ENCODE measurements around the gene RETREG1.

The RETREG1 gene

DNA sequence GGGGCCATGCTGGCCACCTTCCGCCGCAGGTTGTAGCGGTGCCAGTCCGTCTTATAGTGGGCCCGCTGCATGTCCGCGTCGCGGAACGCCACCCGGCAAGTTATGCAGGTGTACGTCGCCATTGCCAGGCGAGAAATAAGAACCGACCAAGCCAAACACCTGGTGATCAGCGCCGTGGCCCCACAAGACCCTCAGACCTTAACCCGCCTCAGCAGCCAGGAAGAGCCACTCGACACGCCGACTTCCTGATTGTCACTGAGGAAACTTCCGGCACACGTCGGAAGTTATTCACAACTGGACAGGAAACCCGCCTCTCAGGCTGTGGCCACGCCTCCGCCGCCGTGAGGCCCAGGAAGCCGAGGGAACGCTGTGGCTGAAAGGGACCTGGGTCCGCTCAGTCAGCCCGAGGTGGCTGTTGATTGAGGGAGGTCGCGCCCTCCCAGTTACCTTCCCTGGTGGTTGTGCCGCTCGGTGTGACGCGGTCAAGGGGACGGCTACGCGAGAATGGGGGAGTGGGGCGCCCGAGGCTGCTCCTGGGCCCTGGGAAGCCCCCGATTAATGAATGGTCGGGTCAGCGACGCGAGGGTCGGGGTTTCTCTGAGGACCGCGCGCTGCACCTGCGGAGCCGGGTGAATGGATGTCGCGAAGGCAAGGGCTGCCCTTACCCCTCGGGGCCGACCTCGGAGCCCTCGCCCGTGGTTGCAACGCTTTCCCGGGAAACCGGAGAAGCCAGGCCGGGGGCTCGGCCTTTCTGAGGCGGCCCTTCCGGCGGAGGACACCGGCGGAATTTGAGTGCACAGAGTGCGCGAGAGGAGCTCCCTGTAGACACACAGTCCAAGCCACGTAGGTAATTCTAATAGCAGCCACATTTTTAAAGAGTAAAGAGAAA lies 151.0 kb downstream of the RETREG1 start, which contains the start of gene ZNF622:
Gene ZNF622 (minus strand): TSS at position 257 of the 889 bp plus-strand sequence. CDS start 135 bp downstream, at position 122.
- Histone ChIP-seq H3K27me3 (ENCODE audit: insufficient read depth, low read length) (no peaks in the 10 kb centered on the region), H2AFZ (ENCODE audit: low read depth, low read length) (peak within 1 kb of the TSS; percentile 70), H3K9me3 (ENCODE audit: low read length) (no peaks in the 10 kb centered on the region), H3K4me3 (ENCODE audit: low read length) (peak within 1 kb of the TSS; percentile 75), H3K36me3 (ENCODE audit: insufficient read depth, low read length) (peaks cover 29% of the 10 kb centered on the region), H3K4me1 (ENCODE audit: insufficient read depth, low read length) (peaks cover 24% of the 10 kb centered on the region)

DNA sequence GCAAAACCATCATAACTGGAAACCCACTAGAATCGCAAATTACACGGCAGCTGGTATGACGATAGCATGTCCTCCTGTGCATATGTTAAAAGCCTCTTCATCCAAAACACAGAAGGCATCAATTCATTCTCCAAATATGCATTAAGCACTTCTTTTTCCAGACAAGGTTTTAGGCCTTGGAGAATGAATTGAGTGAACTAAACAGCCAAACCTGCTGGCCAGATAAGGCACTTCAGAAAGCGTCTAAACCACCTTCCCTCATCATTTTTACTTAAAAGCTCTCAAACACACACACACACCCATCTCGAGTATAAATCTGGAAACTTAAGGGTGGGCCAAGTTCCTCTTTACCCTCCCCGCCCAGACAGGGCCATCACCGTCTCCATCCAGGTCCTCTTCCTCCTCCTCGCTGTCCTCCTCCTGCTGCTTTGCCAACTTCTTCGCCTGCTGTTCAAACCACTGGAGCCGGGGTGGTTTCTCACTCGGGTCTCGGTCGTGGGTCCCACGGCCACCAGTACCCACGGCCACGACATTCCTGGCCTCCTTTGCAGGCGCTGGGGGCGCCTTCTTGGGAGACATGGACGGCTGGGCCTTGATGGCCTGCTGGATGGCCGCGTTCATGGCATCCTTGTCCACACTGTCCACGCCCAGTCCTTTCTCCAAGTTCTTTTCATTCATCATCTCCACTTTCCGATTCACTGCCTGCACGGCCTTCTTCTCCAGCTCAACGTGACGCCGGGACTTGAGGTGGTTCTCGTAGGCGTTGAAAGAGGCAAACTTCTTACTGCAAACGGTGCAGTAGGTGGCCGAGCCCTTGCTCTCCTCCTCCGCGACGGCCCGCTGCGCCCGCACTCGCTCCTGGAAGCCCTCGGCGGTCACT lies 151.9 kb downstream of the RETREG1 start:
- Histone ChIP-seq H2AFZ (ENCODE audit: low read depth, low read length) (peak overlapping the region; percentile 70), H3K27me3 (ENCODE audit: insufficient read depth, low read length) (no peaks in the 10 kb centered on the region)

DNA sequence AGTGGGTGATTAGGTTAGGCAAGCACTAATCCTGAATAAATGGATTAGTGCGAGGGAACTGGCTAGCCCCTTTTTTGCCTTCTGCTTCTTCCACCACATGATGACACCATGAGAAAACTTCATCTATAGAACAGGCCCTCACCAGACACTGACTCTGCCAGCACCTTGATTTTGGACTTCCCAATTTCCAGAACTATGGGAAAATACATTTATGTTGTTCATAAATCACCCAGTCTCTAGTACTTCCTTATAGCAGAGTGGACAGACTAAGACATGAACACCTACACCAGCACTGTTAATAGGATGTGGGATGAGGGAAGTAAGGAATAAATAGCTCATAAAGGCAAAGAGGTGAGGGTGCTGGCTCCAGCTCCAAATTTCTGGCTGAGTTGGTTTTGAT lies 152.6 kb downstream of the RETREG1 start:
- peak overlapping the region; percentile 75 for H3K4me3 ChIP-seq (ENCODE audit: low read length)
- H2AFZ ChIP-seq (ENCODE audit: low read depth, low read length), result no peak overlapping the region
- no peaks in the 10 kb centered on the region for H3K27me3 ChIP-seq (ENCODE audit: insufficient read depth, low read length)
- H3K36me3 ChIP-seq (ENCODE audit: insufficient read depth, low read length), result peaks cover 35% of the 10 kb centered on the region
- H3K9me3 ChIP-seq (ENCODE audit: low read length), result no peaks in the 10 kb centered on the region
- H3K4me1 ChIP-seq (ENCODE audit: insufficient read depth, low read length), result peaks cover 24% of the 10 kb centered on the region

More for the DNA sequence above, 151.9 kb downstream of the RETREG1 start:
- H3K4me1 ChIP-seq (ENCODE audit: insufficient read depth, low read length), result peaks cover 24% of the 10 kb centered on the region
- peak overlapping the region; percentile 75 for H3K4me3 ChIP-seq (ENCODE audit: low read length)
- H3K9me3 ChIP-seq (ENCODE audit: low read length), result no peaks in the 10 kb centered on the region
- H3K36me3 ChIP-seq (ENCODE audit: insufficient read depth, low read length), result peaks cover 35% of the 10 kb centered on the region

DNA sequence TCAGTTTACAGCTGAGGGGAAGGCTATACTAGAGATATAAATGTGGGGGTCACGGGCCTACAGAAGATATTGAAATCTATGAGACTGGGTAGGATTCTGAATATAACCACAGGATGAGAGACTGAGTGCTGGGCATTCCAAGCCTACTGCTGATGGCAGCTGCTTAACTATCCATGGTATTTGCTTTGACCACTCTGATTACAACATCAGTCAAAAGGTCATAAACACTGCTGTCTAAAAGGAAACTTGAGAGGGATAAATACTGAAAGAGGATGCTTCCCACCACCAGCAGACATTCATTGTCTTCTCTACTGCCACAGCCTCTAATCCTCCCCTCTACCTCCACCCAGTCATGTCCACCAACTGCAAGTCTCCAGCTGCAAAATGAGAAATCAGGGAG lies 155.0 kb downstream of the RETREG1 start:
- Histone ChIP-seq H3K4me1 (ENCODE audit: insufficient read depth, low read length) (peaks cover 18% of the 10 kb centered on the region), H2AFZ (ENCODE audit: low read depth, low read length) (no peak overlapping the region), H3K27me3 (ENCODE audit: insufficient read depth, low read length) (no peaks in the 10 kb centered on the region), H3K36me3 (ENCODE audit: insufficient read depth, low read length) (peaks cover 49% of the 10 kb centered on the region), H3K4me3 (ENCODE audit: low read length) (no peak overlapping the region), H3K9me3 (ENCODE audit: low read length) (no peaks in the 10 kb centered on the region)

DNA sequence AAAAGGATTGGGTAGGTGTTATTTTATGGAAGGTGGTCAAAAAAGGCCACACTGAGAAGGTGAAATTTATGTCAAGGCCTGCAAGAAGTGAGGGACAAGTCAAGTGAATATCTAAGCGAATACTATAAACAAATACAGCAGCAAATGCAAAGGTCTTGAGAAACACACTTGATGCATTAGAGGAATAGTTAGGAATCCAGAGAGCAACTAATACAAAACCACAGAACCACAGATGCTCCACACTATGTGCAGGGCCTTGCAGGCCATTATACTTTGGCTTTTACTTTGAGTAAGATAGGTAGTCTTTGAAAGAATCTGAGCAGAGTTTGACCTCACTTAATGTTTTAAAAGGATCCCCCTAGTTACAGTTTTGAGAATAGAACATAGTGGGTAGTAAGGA lies 155.8 kb downstream of the RETREG1 start:
- Histone ChIP-seq H2AFZ (ENCODE audit: low read depth, low read length) (no peak overlapping the region), H3K36me3 (ENCODE audit: insufficient read depth, low read length) (peaks cover 50% of the 10 kb centered on the region), H3K9me3 (ENCODE audit: low read length) (no peaks in the 10 kb centered on the region), H3K4me3 (ENCODE audit: low read length) (no peak overlapping the region), H3K27me3 (ENCODE audit: insufficient read depth, low read length) (no peaks in the 10 kb centered on the region), H3K4me1 (ENCODE audit: insufficient read depth, low read length) (peaks cover 17% of the 10 kb centered on the region)

DNA sequence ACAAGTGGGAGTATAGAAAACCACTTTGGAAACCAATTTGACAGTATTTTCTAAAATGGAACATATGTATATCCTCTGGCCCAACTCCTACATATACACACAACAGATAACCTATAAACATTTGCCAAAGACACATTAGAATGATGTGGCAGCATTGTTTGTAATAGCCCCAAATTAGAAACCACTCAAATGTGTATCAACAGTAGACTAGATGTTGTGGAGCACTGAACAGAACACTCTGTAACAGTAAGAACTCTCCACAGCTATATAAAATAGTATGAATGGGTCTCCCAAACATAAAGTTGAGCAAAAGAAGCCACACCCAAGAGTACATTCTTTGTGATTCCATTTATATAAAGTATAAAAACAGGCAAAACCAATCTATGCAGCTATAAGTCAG lies 157.3 kb downstream of the RETREG1 start:
- no peaks in the 10 kb centered on the region for H3K9me3 ChIP-seq (ENCODE audit: low read length)
- no peak overlapping the region for H3K4me3 ChIP-seq (ENCODE audit: low read length)
- H3K27me3 ChIP-seq (ENCODE audit: insufficient read depth, low read length), result no peaks in the 10 kb centered on the region
- peaks cover 65% of the 10 kb centered on the region for H3K36me3 ChIP-seq (ENCODE audit: insufficient read depth, low read length)
- no peak overlapping the region for H2AFZ ChIP-seq (ENCODE audit: low read depth, low read length)
- peaks cover 10% of the 10 kb centered on the region for H3K4me1 ChIP-seq (ENCODE audit: insufficient read depth, low read length)

DNA sequence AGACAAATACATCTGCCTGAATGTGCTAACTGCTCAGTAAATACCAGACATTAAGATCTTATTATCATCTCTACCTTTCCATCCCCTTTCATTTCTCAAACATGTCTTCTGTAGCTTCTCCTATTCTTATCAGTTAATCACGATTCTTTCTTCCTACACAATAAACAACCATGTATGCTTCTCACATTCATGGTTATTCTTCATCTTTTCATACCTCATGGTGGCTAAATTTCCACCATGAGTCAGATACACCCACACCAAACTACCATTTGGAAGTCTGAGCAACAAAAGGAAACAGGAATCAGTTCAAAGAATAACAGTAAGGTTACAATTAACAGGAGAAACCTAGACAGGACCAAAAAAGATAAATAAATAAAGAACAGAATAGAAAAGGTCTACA lies 158.9 kb downstream of the RETREG1 start:
- H3K4me3 ChIP-seq (ENCODE audit: low read length), result no peak overlapping the region
- no peaks in the 10 kb centered on the region for H3K4me1 ChIP-seq (ENCODE audit: insufficient read depth, low read length)
- H3K9me3 ChIP-seq (ENCODE audit: low read length), result no peaks in the 10 kb centered on the region
- H2AFZ ChIP-seq (ENCODE audit: low read depth, low read length), result no peak overlapping the region
- H3K36me3 ChIP-seq (ENCODE audit: insufficient read depth, low read length), result peaks cover 59% of the 10 kb centered on the region
- H3K27me3 ChIP-seq (ENCODE audit: insufficient read depth, low read length), result no peaks in the 10 kb centered on the region

DNA sequence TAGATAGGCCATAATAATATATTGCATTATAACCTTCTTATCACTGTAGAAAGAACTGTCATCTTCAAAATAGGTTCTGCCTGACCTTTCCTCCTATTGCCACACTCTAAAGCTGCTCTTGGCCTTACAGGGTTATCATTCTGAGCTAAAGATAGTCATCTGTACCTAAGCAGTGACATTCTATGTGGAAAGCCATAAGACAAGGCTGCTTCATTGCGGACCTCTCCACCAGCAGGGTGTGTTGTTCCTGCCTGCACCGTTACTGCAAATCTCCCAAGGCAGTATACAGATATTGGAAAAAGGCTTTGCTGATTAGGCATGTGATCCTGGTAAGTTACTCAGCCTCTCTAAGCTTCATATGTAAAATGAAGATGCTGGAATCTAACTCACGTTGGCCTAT lies 159.3 kb downstream of the RETREG1 start:
- H2AFZ ChIP-seq (ENCODE audit: low read depth, low read length), result no peak overlapping the region
- no peaks in the 10 kb centered on the region for H3K4me1 ChIP-seq (ENCODE audit: insufficient read depth, low read length)
- H3K27me3 ChIP-seq (ENCODE audit: insufficient read depth, low read length), result no peaks in the 10 kb centered on the region
- H3K4me3 ChIP-seq (ENCODE audit: low read length), result no peak overlapping the region
- peaks cover 59% of the 10 kb centered on the region for H3K36me3 ChIP-seq (ENCODE audit: insufficient read depth, low read length)
- H3K9me3 ChIP-seq (ENCODE audit: low read length), result no peaks in the 10 kb centered on the region

DNA sequence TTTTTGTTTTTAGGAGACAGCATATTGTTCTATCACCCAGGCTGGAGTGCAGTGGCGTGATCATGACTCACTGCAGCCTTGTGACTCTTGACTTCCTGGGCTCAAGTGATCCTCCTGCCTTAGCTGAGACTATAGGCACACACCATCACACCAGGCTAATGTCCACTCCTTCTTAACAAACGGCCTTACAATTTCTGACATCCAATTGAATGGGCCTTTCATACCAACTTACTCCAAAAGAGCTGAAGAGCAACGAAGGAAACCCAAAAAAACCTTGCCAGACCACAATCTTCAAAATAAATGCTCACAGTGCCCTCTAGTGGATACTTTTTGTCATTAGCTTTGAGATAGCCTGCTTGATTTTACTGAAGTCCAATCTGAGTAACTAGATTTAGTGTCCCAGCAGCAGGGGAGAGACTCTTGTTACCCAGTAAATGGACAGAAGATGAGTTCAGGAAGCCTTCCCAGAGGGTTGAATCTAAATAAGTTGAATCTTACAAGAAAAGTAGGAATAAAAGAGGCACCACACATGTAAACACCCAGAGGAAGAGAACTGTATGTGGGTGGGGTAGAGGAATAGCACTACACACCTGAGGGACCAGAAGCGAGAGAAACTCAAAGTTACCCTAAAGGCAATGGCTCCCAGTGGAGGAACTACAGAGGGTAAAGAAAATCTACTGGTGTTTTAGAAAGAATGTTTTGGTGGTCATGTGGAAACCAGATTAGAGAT lies 160.5 kb downstream of the RETREG1 start:
- peaks cover 59% of the 10 kb centered on the region for H3K36me3 ChIP-seq (ENCODE audit: insufficient read depth, low read length)
- no peak overlapping the region for H3K4me3 ChIP-seq (ENCODE audit: low read length)
- no peaks in the 10 kb centered on the region for H3K9me3 ChIP-seq (ENCODE audit: low read length)
- H3K27me3 ChIP-seq (ENCODE audit: insufficient read depth, low read length), result no peaks in the 10 kb centered on the region
- H3K4me1 ChIP-seq (ENCODE audit: insufficient read depth, low read length), result no peaks in the 10 kb centered on the region
- no peak overlapping the region for H2AFZ ChIP-seq (ENCODE audit: low read depth, low read length)

DNA sequence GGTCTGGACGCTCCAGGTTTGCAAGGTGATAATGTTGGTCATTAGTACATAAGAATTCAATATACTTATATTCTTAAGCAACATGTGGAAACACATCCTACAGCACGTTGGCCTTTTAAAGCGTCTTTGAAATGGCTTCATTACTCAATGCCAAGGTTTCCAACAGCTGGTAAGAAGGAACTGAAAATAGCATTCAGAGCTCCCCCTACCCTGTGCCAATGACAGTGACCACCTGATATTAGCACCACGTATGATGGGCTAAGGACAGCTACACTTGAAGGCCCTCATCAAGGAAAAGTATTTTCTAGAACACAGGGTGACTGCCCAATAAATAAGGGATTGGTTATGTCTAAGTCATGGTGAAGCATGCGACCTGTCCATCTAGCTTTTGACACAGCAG lies 161.1 kb downstream of the RETREG1 start:
- Histone ChIP-seq H3K4me3 (ENCODE audit: low read length) (no peak overlapping the region), H3K27me3 (ENCODE audit: insufficient read depth, low read length) (no peaks in the 10 kb centered on the region), H3K9me3 (ENCODE audit: low read length) (no peaks in the 10 kb centered on the region), H2AFZ (ENCODE audit: low read depth, low read length) (no peak overlapping the region), H3K36me3 (ENCODE audit: insufficient read depth, low read length) (peaks cover 59% of the 10 kb centered on the region), H3K4me1 (ENCODE audit: insufficient read depth, low read length) (no peaks in the 10 kb centered on the region)

DNA sequence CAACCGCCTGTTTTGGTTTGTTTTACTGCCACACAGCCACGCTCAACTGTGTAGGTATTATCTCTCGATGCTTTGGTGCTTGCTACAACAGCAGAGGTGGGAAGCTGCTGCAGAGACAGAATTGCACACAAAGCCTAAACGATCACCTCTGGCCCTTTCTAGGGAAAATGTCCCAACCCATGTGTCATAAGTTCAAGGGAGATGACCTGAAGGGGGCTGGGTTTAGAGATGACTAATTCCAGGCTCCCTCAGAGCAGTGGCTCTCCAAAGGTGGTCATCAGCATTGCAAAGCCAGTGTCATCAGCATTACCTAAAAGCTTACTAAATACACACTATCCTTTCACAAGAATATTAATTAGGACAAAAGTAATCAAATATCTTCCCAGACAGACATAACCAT lies 162.1 kb downstream of the RETREG1 start:
- H3K36me3 ChIP-seq (ENCODE audit: insufficient read depth, low read length), result peaks cover 64% of the 10 kb centered on the region
- H3K9me3 ChIP-seq (ENCODE audit: low read length), result no peaks in the 10 kb centered on the region
- no peak overlapping the region for H2AFZ ChIP-seq (ENCODE audit: low read depth, low read length)

DNA sequence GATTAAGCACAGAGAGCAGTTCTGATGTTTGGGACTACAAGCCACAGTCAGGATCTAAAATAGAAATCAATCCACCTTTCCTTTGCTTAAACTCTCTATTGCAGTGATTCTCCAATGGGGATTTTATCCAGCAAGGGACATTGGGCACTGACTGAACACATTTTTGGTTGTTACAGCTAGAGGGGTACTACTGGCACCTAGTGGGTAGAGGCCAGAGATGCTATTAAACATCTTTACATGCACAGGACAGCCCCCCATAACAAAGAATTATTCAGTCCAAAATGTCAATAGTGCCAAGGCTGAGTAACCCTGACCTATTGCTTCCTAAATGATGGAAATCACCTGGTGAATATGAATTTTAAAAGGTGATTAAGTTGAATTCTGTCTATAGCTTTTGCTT lies 163.2 kb downstream of the RETREG1 start:
- H3K36me3 ChIP-seq (ENCODE audit: insufficient read depth, low read length), result peaks cover 67% of the 10 kb centered on the region
- no peaks in the 10 kb centered on the region for H3K9me3 ChIP-seq (ENCODE audit: low read length)

More for the DNA sequence above, 162.1 kb downstream of the RETREG1 start:
- Histone ChIP-seq H3K27me3 (ENCODE audit: insufficient read depth, low read length) (no peaks in the 10 kb centered on the region), H3K4me1 (ENCODE audit: insufficient read depth, low read length) (no peaks in the 10 kb centered on the region), H3K4me3 (ENCODE audit: low read length) (no peak overlapping the region)

More for the DNA sequence above, 163.2 kb downstream of the RETREG1 start:
- Histone ChIP-seq H3K4me3 (ENCODE audit: low read length) (no peak overlapping the region), H3K27me3 (ENCODE audit: insufficient read depth, low read length) (no peaks in the 10 kb centered on the region), H2AFZ (ENCODE audit: low read depth, low read length) (no peak overlapping the region), H3K4me1 (ENCODE audit: insufficient read depth, low read length) (no peaks in the 10 kb centered on the region)

Measured in neuron (in vitro differentiated cells).